Measurements from ENCODE around the gene NTN3. TPM values are rescaled to one million over a fixed set of nuclear protein-coding genes. Genes with fewer than 3 reads are reported as not detected.

The NTN3 gene
- total RNA-seq (2012; rRNA removed): 0.22 and 0.25 TPM in 2 replicates

DNA sequence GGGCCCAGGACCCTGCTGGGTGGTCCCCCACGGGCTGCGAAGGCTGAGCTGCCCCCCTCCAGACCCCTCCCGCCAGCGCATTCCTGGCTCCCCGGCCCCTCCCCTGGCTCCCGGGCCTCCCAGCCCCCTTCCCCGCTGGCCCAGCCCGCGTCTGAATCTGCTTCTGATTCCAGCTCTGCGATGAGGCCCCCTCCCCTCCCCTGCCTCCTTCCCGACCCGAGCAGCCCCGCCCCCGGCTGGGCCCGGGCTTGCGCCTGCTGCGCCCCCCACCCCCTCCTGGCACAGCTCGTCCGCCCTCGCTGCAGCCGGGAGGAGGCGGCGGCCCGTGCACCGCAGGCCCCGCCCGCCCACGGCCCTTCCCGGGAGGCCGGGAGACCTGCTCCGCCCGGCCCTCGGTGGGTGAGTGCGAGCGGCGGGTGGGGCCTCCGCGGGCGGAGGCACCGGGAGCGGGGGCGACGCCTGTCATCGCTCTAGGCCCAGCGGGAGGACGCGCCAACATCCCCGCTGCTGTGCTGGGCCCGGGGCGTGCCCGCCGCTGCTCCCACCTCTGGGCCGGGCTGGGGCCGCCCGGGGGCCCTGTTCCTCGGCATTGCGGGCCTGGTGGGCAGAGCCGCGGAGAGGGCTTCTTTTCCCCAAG is at the start of gene NTN3:
TSS of gene NTN3 (plus strand) at position 282 of the 637 bp plus-strand sequence. CDS start 405 bp downstream, outside the sequence.
- peaks cover 53% of the 10 kb centered on the region for H3K4me1 ChIP-seq (ENCODE audit: control insufficient read depth, insufficient read depth, low read length)
- H3K9ac ChIP-seq (ENCODE audit: low read depth, low read length): no peak within 1 kb of the TSS
- peaks cover 19% of the 10 kb centered on the region for H3K27me3 ChIP-seq (ENCODE audit: control insufficient read depth, insufficient read depth, low read length)
- H3K9me3 ChIP-seq (replicated peaks; ENCODE audit: low read length): no peaks in the 10 kb centered on the region
- H3K4me2 ChIP-seq (ENCODE audit: low read length): peak within 1 kb of the TSS; percentile 76
- H3K36me3 ChIP-seq (ENCODE audit: insufficient read depth, low read length): no peaks in the 10 kb centered on the region
- peak within 1 kb of the TSS; percentile 52 for H3K4me3 ChIP-seq (ENCODE audit: low read length)

DNA sequence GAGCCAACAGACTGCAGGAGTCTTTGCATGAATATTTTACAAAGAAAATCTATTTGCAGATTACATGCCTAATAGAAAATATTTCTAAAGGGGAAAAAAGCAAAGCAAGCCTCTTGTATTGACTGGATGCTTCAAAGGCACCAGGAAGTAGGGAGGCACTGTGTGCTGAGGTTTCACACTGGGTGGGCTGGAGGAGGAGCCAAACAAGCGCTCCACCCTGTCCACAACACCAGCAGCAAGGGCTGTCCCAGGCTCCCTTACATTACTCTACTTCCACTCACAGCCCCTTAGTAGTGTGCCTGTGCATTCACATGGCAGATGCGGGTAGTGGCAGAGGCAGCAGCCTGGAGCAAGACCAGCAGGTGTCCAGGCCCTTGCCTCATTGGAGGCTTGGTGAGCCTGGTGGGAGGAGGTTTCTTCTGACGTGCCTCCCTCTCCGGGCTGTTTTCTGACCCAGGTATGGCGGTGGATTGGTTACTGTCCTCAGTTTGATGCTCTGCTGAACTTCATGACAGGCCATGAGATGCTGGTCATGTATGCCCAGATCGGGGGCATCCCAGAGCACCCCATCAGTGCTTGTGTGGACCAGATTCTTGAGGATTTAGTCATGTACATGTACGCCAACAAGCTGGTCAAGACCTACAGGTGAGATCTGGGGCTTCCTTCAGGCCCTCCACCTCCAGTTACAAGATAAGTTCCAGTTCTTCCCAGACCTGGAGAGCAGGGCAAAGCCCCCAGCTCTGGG is 48.8 kb upstream of the NTN3 start:
- Histone ChIP-seq H3K9ac (ENCODE audit: low read depth, low read length) (no peak overlapping the region), H3K27me3 (ENCODE audit: control insufficient read depth, insufficient read depth, low read length) (no peaks in the 10 kb centered on the region), H3K36me3 (ENCODE audit: insufficient read depth, low read length) (no peaks in the 10 kb centered on the region), H3K4me1 (ENCODE audit: control insufficient read depth, insufficient read depth, low read length) (peaks cover 2% of the 10 kb centered on the region), H3K4me3 (ENCODE audit: low read length) (no peak overlapping the region), H3K9me3 (replicated peaks; ENCODE audit: low read length) (no peaks in the 10 kb centered on the region), H3K4me2 (ENCODE audit: low read length) (no peak overlapping the region)

DNA sequence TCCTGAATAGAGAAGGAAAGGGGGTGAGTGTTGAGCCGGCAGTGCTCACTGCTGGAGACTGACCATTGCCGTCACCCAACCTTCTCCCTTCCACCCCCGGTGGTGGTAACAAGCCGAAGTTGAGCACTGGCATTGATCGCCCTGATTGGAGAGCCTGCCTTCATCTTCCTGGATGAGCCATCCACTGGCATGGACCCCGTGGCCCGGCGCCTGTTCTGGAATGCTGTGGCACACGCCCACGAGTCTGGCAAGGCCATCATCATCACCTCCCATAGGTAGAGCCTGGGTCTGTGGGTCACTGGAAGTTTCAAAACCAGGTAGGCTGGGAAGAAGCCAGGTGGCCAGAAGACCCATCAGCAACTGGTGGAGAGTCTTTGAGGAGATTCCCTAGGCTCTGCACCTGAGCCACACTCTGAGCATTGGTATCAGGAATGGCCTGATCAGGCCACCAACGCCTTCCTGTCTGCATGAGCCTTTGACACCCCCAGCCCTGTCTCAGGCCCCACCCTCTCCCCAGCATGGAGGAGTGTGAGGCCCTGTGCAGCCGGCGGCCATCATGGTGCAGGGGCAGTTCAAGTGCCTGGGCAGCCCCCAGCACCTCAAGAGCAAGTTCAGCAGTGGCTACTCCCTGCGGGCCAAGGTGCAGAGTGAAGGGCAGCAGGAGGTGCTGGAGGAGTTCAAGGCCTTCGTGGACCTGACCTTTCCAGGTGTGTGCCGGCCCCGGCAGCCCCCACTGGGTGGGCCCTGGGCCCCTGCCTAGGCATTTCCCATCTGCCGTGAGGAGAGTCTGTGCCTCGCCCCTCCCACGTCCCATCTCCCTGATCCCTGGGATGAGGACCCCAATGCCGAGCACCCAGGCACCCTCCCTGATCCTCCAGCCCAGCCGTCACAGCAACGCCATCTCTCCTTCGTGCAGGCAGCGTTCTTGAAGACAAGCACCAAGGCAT is 46.8 kb upstream of the NTN3 start:
- peaks cover 10% of the 10 kb centered on the region for H3K4me1 ChIP-seq (ENCODE audit: control insufficient read depth, insufficient read depth, low read length)
- H3K9me3 ChIP-seq (replicated peaks; ENCODE audit: low read length): no peaks in the 10 kb centered on the region
- H3K4me2 ChIP-seq (ENCODE audit: low read length): no peak overlapping the region
- no peaks in the 10 kb centered on the region for H3K27me3 ChIP-seq (ENCODE audit: control insufficient read depth, insufficient read depth, low read length)
- no peak overlapping the region for H3K4me3 ChIP-seq (ENCODE audit: low read length)
- H3K36me3 ChIP-seq (ENCODE audit: insufficient read depth, low read length): no peaks in the 10 kb centered on the region
- H3K9ac ChIP-seq (ENCODE audit: low read depth, low read length): no peak overlapping the region

DNA sequence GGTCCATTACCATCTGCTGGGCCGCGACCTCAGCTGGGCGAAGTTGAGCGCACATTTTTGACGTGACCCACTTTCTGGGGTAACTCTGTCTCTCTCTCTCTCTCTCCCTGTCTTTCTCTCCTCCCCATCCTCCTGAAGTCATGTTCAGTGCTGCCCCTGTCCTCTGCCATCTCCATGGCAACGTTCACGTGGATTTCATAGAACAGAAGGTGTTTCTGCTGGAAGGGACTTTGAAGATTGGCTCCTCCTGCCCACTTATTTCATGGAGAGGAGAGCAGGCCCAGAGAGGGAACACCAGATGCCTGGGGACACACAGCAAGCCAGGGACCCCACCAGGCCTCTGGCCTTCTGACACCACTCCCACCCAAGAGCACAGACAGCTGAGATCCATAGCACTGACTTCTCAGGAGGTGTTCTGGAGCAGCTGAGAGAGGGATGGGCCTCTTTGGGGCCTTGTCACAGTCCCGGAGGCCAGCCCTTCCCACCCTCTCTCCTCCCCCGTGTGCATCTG is 46.0 kb upstream of the NTN3 start:
- H3K36me3 ChIP-seq (ENCODE audit: insufficient read depth, low read length): no peaks in the 10 kb centered on the region
- no peak overlapping the region for H3K4me2 ChIP-seq (ENCODE audit: low read length)
- peaks cover 13% of the 10 kb centered on the region for H3K4me1 ChIP-seq (ENCODE audit: control insufficient read depth, insufficient read depth, low read length)

DNA sequence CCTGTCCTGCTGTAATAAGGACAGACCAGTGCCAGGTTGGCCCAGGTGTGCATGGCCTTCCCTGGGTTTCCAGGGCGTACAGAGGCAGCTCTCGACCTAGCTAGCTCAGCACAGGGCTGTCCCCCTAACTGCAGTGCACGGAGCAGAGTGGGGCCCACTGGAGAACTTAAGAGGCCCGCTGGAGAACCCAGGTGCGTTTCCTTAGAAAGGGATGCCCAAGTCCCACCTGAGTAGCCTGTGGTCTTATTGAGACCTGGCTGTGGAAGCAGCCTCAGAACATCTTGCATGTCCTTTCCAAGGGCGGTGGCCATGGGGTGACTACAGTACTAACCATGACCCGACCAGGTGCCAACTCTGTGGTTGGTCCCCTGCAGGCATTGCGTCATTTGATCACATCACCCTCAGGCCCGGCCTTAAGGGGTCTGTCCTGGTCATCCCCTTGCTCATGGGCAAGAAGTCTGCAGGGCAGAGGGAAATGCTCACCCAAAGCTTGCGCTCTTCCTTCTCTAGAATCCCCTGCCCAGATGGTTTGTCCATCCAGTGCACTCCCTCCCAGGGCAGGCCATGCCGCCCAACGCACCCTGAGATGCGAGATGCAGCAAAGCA is 45.2 kb upstream of the NTN3 start:
- Histone ChIP-seq H3K4me1 (ENCODE audit: control insufficient read depth, insufficient read depth, low read length) (peaks cover 19% of the 10 kb centered on the region), H3K9me3 (replicated peaks; ENCODE audit: low read length) (no peaks in the 10 kb centered on the region), H3K9ac (ENCODE audit: low read depth, low read length) (no peak overlapping the region), H3K36me3 (ENCODE audit: insufficient read depth, low read length) (no peaks in the 10 kb centered on the region), H3K4me3 (ENCODE audit: low read length) (no peak overlapping the region), H3K27me3 (ENCODE audit: control insufficient read depth, insufficient read depth, low read length) (no peaks in the 10 kb centered on the region), H3K4me2 (ENCODE audit: low read length) (no peak overlapping the region)

More for the DNA sequence above, 46.0 kb upstream of the NTN3 start:
- Histone ChIP-seq H3K9me3 (replicated peaks; ENCODE audit: low read length) (no peaks in the 10 kb centered on the region), H3K27me3 (ENCODE audit: control insufficient read depth, insufficient read depth, low read length) (no peaks in the 10 kb centered on the region), H3K4me3 (ENCODE audit: low read length) (no peak overlapping the region), H3K9ac (ENCODE audit: low read depth, low read length) (no peak overlapping the region)

DNA sequence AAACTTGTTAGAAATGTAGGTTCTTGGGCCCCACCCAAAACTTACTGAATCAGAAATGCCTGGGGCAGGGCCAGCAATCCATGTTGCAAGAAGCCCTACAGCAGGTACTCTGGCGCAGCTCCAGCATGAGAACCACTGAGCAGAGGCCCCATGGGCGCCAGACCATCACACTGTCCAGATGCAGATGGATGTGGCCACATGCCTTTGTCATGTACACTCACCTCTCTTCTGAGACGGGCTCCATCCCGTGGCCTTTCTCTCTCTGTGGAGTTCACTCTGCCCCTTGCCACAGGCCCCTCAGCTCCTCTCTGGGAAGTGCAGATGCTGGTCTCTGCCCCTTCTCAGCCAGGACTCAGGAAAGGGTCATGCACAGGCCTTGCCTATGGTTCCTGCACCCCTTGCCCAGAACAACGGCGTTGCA is 44.1 kb upstream of the NTN3 start:
- Histone ChIP-seq H3K4me3 (ENCODE audit: low read length) (no peak overlapping the region), H3K4me2 (ENCODE audit: low read length) (no peak overlapping the region), H3K36me3 (ENCODE audit: insufficient read depth, low read length) (peaks cover 2% of the 10 kb centered on the region)

DNA sequence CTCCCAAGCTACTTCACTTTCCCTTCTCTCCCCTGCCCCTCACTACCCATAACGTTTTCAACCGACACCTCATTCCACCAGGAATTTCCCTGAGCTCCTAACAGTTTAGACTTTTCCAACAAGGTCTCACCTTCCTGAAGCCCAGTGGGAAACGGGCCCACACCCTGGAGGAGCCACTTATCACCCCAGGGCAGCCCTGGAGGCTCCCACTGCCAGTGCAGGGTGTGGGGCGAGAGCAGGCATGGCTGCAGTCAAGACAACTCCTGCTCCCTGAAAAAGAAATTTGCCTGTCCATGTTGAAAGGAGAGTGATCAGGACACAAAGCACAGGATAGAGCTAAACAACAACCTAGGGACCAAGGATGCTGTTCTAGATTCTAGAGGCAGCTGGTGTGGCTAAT is 43.6 kb upstream of the NTN3 start:
- Histone ChIP-seq H3K9me3 (replicated peaks; ENCODE audit: low read length) (no peaks in the 10 kb centered on the region), H3K4me2 (ENCODE audit: low read length) (no peak overlapping the region), H3K9ac (ENCODE audit: low read depth, low read length) (no peak overlapping the region), H3K4me1 (ENCODE audit: control insufficient read depth, insufficient read depth, low read length) (peaks cover 23% of the 10 kb centered on the region), H3K36me3 (ENCODE audit: insufficient read depth, low read length) (peaks cover 7% of the 10 kb centered on the region), H3K27me3 (ENCODE audit: control insufficient read depth, insufficient read depth, low read length) (no peaks in the 10 kb centered on the region), H3K4me3 (ENCODE audit: low read length) (no peak overlapping the region)

More for the DNA sequence above, 44.1 kb upstream of the NTN3 start:
- Histone ChIP-seq H3K27me3 (ENCODE audit: control insufficient read depth, insufficient read depth, low read length) (no peaks in the 10 kb centered on the region), H3K9ac (ENCODE audit: low read depth, low read length) (no peak overlapping the region), H3K9me3 (replicated peaks; ENCODE audit: low read length) (no peaks in the 10 kb centered on the region), H3K4me1 (ENCODE audit: control insufficient read depth, insufficient read depth, low read length) (peaks cover 23% of the 10 kb centered on the region)

DNA sequence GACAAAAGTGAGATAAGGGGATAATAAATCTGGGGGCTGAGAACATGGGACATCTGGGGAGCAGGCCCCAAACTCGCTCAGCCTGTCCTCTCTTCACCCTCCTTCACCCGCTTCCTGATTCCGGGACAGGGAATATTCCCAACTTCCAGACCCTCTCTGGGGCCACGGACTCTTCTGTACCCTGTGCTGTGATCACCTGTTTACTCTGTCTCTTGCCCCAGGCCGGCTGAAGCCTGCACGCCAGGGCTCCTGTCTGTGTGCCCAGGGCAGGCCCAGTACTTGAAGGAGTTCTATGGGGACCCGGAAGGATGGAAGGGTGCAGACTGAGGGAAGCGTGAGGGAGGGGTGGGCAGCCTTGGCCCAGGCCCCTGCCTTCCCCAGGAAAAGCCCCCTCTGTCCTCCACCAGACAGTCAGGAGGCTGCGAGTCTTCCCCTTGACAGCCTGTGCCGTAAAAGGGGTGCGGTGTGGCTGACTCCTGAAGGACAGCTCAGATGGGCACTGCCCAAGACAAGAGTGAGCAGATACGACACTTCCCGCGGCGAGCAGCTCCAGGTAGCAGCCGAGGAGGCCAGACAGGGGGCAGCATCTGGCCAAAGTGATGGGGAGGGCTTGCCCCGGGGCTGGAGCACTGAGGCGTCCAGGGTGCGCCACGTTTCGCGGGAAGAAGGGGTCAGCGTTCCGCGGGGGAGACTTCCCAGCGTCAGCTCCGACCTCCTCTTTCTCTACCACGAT is 42.9 kb upstream of the NTN3 start:
- peak overlapping the region; percentile 83 for H3K9ac ChIP-seq (ENCODE audit: low read depth, low read length)
- peaks cover 23% of the 10 kb centered on the region for H3K4me1 ChIP-seq (ENCODE audit: control insufficient read depth, insufficient read depth, low read length)
- H3K4me3 ChIP-seq (ENCODE audit: low read length): peak overlapping the region; percentile 98
- H3K27me3 ChIP-seq (ENCODE audit: control insufficient read depth, insufficient read depth, low read length): no peaks in the 10 kb centered on the region
- peak overlapping the region; percentile 91 for H3K4me2 ChIP-seq (ENCODE audit: low read length)
- H3K36me3 ChIP-seq (ENCODE audit: insufficient read depth, low read length): peaks cover 14% of the 10 kb centered on the region
- no peaks in the 10 kb centered on the region for H3K9me3 ChIP-seq (replicated peaks; ENCODE audit: low read length)

DNA sequence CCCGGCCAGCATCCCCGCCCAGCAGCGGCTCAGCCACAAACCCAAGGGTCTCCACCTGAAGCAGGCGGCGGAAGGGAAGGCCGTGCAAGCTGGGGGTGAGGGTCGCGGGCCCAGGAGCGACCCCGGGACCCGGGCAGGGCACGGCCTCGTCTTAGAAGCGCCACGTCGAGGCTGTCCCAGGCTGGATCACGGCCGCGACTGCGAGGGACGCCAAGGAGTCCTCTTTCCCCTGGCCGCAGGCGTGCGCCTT is 42.4 kb upstream of the NTN3 start:
- Histone ChIP-seq H3K4me3 (ENCODE audit: low read length) (peak overlapping the region; percentile 98), H3K36me3 (ENCODE audit: insufficient read depth, low read length) (peaks cover 16% of the 10 kb centered on the region), H3K4me1 (ENCODE audit: control insufficient read depth, insufficient read depth, low read length) (peaks cover 23% of the 10 kb centered on the region), H3K9me3 (replicated peaks; ENCODE audit: low read length) (no peaks in the 10 kb centered on the region), H3K27me3 (ENCODE audit: control insufficient read depth, insufficient read depth, low read length) (no peaks in the 10 kb centered on the region), H3K9ac (ENCODE audit: low read depth, low read length) (peak overlapping the region; percentile 83), H3K4me2 (ENCODE audit: low read length) (peak overlapping the region; percentile 91)

DNA sequence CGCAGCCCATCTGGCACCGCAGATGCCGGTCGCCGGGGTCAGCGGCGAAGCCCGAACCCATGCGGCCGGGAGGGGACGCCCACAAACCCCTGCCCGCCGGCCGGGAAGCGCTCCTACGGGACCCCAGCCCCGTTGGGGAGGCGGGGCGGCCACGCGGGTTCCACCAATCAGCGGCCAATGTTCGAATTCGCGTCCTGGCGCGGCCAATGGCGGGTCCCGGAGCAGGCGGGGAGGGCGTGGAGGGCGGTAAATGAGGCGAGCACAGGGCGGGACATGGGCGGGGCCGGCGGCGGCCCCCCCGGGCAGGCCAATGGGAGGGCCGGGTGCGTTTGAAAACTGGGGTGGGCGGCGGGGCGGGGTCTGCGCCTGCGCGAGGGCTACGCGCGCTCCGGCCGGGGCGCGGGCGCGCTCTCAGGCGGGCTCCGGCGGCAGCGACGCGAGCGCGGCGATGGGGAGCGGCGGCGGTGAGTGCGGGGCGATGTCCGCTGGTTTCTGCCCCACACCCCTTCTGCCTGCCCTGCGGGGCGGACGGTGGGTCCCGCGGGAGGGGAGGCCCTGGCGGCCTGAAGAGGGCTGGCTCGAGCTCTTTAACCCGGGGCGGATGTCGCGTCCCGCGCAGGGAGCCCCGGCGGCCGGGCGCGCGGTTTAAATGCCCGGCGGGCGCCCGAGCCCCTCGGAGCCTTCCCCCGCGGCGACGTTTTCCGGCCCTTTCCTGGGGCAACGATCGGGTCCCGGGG is 41.9 kb upstream of the NTN3 start, which contains the start of gene CCNF:
TSS of gene CCNF (plus strand) at position 414 of the 737 bp plus-strand sequence. CDS start at position 449, 35 bp downstream.
- no peaks in the 10 kb centered on the region for H3K27me3 ChIP-seq (ENCODE audit: control insufficient read depth, insufficient read depth, low read length)
- H3K9me3 ChIP-seq (replicated peaks; ENCODE audit: low read length): no peaks in the 10 kb centered on the region
- peaks cover 16% of the 10 kb centered on the region for H3K36me3 ChIP-seq (ENCODE audit: insufficient read depth, low read length)
- peak within 1 kb of the TSS; percentile 98 for H3K4me3 ChIP-seq (ENCODE audit: low read length)
- peak within 1 kb of the TSS; percentile 89 for H3K9ac ChIP-seq (ENCODE audit: low read depth, low read length)
- H3K4me1 ChIP-seq (ENCODE audit: control insufficient read depth, insufficient read depth, low read length): peaks cover 23% of the 10 kb centered on the region
- peak within 1 kb of the TSS; percentile 91 for H3K4me2 ChIP-seq (ENCODE audit: low read length)

Measured in skeletal muscle satellite cell (primary cell).